WTC11 (cell line): ENCODE results near the gene ENC1. TPM values are rescaled to one million over a fixed set of nuclear protein-coding genes. Genes with fewer than 3 reads are reported as not detected.

Experiments used
- ATAC-seq: fragments of 200-7000 bp; cut with Tn5 transposase; 2 replicates; pipeline ENCODE4 v1.10.0; 2021; ENCODE audit warnings: mild to moderate bottlenecking, moderate library complexity
- CTCF ChIA-PET: fragments of 300-600 bp; sonication (Branson Sonifier 250); formaldehyde crosslinking; loops from one replicate; lab custom pipeline; 2021; ENCODE audit warnings: antibody characterized with exemption; lab: Charles Lee
- POLR2A ChIA-PET: fragments of 350-600 bp; sonication (Branson Sonifier 250); formaldehyde crosslinking; loops from one replicate; lab custom pipeline; 2021; ENCODE audit warnings: antibody characterized with exemption; lab: Charles Lee
- DNase-seq: peaks from one replicate; pipeline ENCODE4 v3.0.0; 2021; ENCODE audit warnings: low spot score
- H3K27ac Mint-ChIP-seq: 2 replicates; pipeline ENCODE4 v1.8.0; 2021; ENCODE audit warnings: mixed read lengths
- H3K27me3 Mint-ChIP-seq: 2 replicates; pipeline ENCODE4 v1.8.0; 2021; ENCODE audit warnings: low read depth, mild to moderate bottlenecking, moderate library complexity, mixed read lengths
- H3K36me3 Mint-ChIP-seq: 2 replicates; pipeline ENCODE4 v1.8.0; 2021; ENCODE audit warnings: mixed read lengths
- H3K4me1 Mint-ChIP-seq: 2 replicates; pipeline ENCODE4 v1.8.0; 2022; ENCODE audit warnings: mixed read lengths
- H3K4me3 Mint-ChIP-seq: 2 replicates; pipeline ENCODE4 v1.8.0; 2021; ENCODE audit warnings: mild to moderate bottlenecking, moderate library complexity, mixed read lengths
- H3K9me3 Mint-ChIP-seq: 2 replicates; pipeline ENCODE4 v1.8.0; 2021; ENCODE audit warnings: mixed read lengths
- TEAD1 ChIP-seq: sonication (generic); formaldehyde crosslinking; IDR thresholded peaks from 2 replicates; pipeline ENCODE4 v1.8.0; 2022; ENCODE audit warnings: mild to moderate bottlenecking, missing genetic modification reagents
- ZNF416 ChIP-seq: fragments of 250-450 bp; sonication (Bioruptor Pico); IDR thresholded peaks from 2 replicates; pipeline ENCODE4 v1.9.0; 2021; ENCODE audit warnings: mild to moderate bottlenecking, inconsistent platforms
- ZNF423 ChIP-seq: fragments of 250-450 bp; sonication (Bioruptor Pico); IDR thresholded peaks from 2 replicates; pipeline ENCODE4 v2.1.2; 2022; ENCODE audit warnings: mild to moderate bottlenecking, moderate library complexity
- total RNA-seq: library from RNA; stranded (reverse); gene quantifications from 3 replicates; pipeline ENCODE4 v1.2.3, GENCODE V29; 2021
- TF ChIP-seq, protein P1 (sequence below): fragments of 250-450 bp; sonication (Bioruptor Pico); IDR thresholded peaks from 2 replicates; pipeline ENCODE4 v1.9.0; 2021; ENCODE audit warnings: moderate library complexity, mild to moderate bottlenecking, inconsistent platforms, borderline replicate concordance
- TF ChIP-seq, protein P2 (sequence below): sonication (generic); formaldehyde crosslinking; IDR thresholded peaks from 2 replicates; pipeline ENCODE4 v1.8.1; 2022; ENCODE audit warnings: low read depth, mild to moderate bottlenecking, moderate library complexity, missing genetic modification reagents, borderline replicate concordance
- TF ChIP-seq, protein P3 (sequence below): sonication (generic); formaldehyde crosslinking; IDR thresholded peaks from 2 replicates; pipeline ENCODE4 v1.8.1; 2023; ENCODE audit warnings: mild to moderate bottlenecking, missing genetic modification reagents, moderate library complexity
- TF ChIP-seq, protein P4 (sequence below): sonication (generic); formaldehyde crosslinking; IDR thresholded peaks from 2 replicates; pipeline ENCODE4 v1.8.0; 2022; ENCODE audit warnings: mild to moderate bottlenecking, missing genetic modification reagents
- TF ChIP-seq, protein P5 (sequence below): sonication (generic); formaldehyde crosslinking; IDR thresholded peaks from 2 replicates; pipeline ENCODE4 v1.8.0; 2023; ENCODE audit warnings: missing genetic modification reagents, mild to moderate bottlenecking, borderline replicate concordance
- TF ChIP-seq, protein P6 (sequence below): sonication (generic); formaldehyde crosslinking; IDR thresholded peaks from 2 replicates; pipeline ENCODE4 v1.8.1; 2023; ENCODE audit warnings: mild to moderate bottlenecking, missing genetic modification reagents
- TF ChIP-seq, protein P7 (sequence below): fragments of 250-450 bp; sonication (Bioruptor Pico); IDR thresholded peaks from 2 replicates; pipeline ENCODE4 v1.9.0; 2021; ENCODE audit warnings: mild to moderate bottlenecking

The ENC1 gene
- total RNA-seq, 1 experiment from 2014 or later: 18.3 TPM

DNA sequence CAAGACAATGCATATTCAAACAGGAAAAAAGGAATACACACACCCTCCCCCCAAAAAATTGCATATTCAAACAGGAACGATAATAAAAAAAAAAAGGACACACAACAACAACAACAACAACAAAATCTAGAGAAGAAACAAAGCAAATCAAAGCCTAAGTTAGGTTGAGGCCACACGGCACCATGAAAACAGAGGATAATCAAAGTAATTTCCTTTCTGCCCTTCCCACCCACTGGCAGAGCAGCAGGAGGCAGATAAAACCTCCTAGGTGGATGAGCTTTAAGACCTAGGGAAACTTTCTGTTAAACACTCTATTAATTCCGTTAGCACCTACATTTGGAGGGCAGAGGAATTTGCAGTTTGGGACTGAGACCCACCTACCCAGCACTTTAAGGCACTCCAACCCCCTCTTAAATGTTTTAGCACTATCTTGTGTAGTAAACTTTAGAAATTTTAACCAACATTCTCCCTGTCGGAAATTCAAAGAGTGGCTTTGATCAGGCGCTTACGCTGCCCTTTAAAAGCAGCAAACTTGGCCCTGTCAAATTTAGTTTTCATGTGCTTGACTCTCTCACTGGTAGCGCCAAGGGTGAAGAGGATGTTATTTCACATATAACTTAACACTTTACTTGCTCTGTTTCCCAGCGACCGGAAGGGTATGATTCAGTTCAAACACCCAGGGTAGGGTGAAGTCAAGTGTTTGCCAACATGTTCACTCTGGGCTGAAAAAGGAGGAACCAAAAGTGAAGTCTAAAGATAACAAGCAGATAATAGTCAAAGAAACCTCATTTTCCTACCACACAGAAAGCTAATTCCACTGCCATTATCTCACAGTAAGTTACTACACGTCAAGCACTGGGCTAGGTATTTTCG lies 9.2 kb downstream of the ENC1 start:
- CTCF ChIA-PET: interaction anchor here (0.7 to 2.1 kb wide), 3 partner anchors 9 to 419 kb away, joined by 3 to 13 read pairs (median 3); partner anchors contain the start of gene ENC1

DNA sequence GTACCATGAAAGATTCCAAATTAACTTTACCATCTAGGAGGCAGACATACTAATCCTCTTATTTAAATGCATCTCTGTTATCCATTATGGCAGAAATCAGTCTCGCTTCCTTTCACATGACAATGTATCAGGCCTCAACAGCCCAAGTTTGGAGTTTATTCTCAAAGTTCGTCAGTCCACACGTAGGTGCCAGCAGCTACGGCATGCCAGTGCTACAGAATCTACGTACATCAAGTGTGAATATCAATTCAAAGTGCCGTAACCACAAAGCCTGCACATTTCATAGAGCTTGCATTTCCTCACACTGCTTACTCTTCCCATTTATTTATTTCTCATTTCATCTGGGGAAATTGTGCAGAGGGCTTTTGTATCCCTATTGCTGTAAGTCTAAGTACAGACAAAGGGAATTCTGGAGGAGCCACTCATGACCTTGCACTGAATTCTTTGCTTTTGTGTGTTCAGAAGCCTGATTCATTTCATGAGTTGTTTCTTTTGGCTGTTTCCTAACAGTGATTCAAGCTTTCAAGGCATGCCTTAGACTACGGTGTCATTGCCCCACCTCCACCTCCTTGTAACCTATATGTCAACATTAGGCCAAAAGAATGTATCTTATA lies 10.0 kb downstream of the ENC1 start:
- ChIA-PET CTCF (interaction anchor here (0.7 to 2.1 kb wide), 3 partner anchors 10 to 418 kb away, joined by 3 to 13 read pairs (median 3); partner anchors contain the start of gene ENC1), POLR2A (interaction anchor here (1.1 kb wide), 1 partner anchor 10 kb away, joined by 8 read pairs; the partner anchor contains the start of gene ENC1)
- Mint-ChIP-seq H3K27ac (no peak overlapping the region), H3K9me3 (no peaks in the 10 kb centered on the region), H3K4me1 (peaks cover 60% of the 10 kb centered on the region), H3K4me3 (no peak overlapping the region), H3K36me3 (peaks cover 17% of the 10 kb centered on the region), H3K27me3 (no peaks in the 10 kb centered on the region)
- no peak for TF ChIP-seq TEAD1 (CRISPR knock-in tag)
- TF ChIP-seq, protein P1, sequence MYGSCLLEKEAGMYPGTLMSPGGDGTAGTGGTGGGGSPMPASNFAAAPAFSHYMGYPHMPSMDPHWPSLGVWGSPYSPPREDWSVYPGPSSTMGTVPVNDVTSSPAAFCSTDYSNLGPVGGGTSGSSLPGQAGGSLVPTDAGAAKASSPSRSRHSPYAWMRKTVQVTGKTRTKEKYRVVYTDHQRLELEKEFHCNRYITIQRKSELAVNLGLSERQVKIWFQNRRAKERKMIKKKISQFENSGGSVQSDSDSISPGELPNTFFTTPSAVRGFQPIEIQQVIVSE: peak; percentile 51; the same call in 1 of the 2 replicates
- DNase-seq (no peak), ATAC-seq (peak; percentile 14; the same call in 1 of the 2 replicates)

More for the DNA sequence above, 9.2 kb downstream of the ENC1 start:
- peaks cover 23% of the 10 kb centered on the region for H3K36me3 Mint-ChIP-seq
- TF ChIP-seq, protein P2, sequence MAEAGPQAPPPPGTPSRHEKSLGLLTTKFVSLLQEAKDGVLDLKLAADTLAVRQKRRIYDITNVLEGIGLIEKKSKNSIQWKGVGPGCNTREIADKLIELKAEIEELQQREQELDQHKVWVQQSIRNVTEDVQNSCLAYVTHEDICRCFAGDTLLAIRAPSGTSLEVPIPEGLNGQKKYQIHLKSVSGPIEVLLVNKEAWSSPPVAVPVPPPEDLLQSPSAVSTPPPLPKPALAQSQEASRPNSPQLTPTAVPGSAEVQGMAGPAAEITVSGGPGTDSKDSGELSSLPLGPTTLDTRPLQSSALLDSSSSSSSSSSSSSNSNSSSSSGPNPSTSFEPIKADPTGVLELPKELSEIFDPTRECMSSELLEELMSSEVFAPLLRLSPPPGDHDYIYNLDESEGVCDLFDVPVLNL (CRISPR knock-in tag): no peak
- TF ChIP-seq ZNF423 (CRISPR knock-in tag): peak; percentile 25; the same call in 1 of the 2 replicates
- no peak for TF ChIP-seq ZNF416 (CRISPR knock-in tag)
- TF ChIP-seq, protein P3, sequence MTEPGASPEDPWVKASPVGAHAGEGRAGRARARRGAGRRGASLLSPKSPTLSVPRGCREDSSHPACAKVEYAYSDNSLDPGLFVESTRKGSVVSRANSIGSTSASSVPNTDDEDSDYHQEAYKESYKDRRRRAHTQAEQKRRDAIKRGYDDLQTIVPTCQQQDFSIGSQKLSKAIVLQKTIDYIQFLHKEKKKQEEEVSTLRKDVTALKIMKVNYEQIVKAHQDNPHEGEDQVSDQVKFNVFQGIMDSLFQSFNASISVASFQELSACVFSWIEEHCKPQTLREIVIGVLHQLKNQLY: no peak
- TF ChIP-seq TEAD1 (CRISPR knock-in tag): peak; percentile 49
- TF ChIP-seq, protein P4, sequence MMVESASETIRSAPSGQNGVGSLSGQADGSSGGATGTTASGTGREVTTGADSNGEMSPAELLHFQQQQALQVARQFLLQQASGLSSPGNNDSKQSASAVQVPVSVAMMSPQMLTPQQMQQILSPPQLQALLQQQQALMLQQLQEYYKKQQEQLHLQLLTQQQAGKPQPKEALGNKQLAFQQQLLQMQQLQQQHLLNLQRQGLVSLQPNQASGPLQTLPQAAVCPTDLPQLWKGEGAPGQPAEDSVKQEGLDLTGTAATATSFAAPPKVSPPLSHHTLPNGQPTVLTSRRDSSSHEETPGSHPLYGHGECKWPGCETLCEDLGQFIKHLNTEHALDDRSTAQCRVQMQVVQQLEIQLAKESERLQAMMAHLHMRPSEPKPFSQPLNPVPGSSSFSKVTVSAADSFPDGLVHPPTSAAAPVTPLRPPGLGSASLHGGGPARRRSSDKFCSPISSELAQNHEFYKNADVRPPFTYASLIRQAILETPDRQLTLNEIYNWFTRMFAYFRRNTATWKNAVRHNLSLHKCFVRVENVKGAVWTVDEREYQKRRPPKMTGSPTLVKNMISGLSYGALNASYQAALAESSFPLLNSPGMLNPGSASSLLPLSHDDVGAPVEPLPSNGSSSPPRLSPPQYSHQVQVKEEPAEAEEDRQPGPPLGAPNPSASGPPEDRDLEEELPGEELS (CRISPR knock-in tag): peak; percentile 52; the same call in 1 of the 2 replicates
- TF ChIP-seq, protein P5, sequence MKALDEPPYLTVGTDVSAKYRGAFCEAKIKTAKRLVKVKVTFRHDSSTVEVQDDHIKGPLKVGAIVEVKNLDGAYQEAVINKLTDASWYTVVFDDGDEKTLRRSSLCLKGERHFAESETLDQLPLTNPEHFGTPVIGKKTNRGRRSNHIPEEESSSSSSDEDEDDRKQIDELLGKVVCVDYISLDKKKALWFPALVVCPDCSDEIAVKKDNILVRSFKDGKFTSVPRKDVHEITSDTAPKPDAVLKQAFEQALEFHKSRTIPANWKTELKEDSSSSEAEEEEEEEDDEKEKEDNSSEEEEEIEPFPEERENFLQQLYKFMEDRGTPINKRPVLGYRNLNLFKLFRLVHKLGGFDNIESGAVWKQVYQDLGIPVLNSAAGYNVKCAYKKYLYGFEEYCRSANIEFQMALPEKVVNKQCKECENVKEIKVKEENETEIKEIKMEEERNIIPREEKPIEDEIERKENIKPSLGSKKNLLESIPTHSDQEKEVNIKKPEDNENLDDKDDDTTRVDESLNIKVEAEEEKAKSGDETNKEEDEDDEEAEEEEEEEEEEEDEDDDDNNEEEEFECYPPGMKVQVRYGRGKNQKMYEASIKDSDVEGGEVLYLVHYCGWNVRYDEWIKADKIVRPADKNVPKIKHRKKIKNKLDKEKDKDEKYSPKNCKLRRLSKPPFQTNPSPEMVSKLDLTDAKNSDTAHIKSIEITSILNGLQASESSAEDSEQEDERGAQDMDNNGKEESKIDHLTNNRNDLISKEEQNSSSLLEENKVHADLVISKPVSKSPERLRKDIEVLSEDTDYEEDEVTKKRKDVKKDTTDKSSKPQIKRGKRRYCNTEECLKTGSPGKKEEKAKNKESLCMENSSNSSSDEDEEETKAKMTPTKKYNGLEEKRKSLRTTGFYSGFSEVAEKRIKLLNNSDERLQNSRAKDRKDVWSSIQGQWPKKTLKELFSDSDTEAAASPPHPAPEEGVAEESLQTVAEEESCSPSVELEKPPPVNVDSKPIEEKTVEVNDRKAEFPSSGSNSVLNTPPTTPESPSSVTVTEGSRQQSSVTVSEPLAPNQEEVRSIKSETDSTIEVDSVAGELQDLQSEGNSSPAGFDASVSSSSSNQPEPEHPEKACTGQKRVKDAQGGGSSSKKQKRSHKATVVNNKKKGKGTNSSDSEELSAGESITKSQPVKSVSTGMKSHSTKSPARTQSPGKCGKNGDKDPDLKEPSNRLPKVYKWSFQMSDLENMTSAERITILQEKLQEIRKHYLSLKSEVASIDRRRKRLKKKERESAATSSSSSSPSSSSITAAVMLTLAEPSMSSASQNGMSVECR: no peak
- ATAC-seq (peak; percentile 67), DNase-seq (no peak)
- POLR2A ChIA-PET: interaction anchor here (1.1 kb wide), 1 partner anchor 9 kb away, joined by 8 read pairs; the partner anchor contains the start of gene ENC1
- no peaks in the 10 kb centered on the region for H3K27me3 Mint-ChIP-seq
- peak overlapping the region; percentile 38 for H3K4me3 Mint-ChIP-seq
- H3K27ac Mint-ChIP-seq: peak overlapping the region; percentile 43
- H3K9me3 Mint-ChIP-seq: no peaks in the 10 kb centered on the region
- peaks cover 52% of the 10 kb centered on the region for H3K4me1 Mint-ChIP-seq

DNA sequence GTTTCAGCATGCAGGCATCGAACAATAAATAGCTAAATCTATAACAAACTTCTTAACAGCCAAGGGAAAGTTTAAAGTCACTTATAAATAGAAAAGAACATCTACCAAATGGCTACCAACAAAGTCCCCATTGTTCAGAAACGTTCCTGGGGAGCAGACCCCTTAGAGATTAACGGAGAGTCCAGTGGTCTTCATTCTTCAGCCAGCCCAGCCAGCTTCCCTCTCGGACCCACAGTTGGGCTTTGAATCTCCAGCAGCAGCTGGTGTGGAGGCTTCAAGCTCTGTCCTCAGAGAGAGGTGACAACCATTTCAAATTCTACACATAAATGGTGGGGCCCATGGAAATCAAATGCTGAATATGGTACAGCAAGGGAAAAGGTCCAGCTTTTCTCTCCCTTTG lies 11.2 kb downstream of the ENC1 start:
- DNase-seq (no peak), ATAC-seq (no peak)
- H3K4me1 Mint-ChIP-seq: peaks cover 63% of the 10 kb centered on the region
- no peaks in the 10 kb centered on the region for H3K27me3 Mint-ChIP-seq
- no peak overlapping the region for H3K27ac Mint-ChIP-seq
- ChIA-PET POLR2A (no interaction called here), CTCF (interaction anchor here (0.7 to 2.1 kb wide), 2 partner anchors 11 to 363 kb away, joined by 3 to 9 read pairs; partner anchors contain the start of gene ENC1)
- no peaks in the 10 kb centered on the region for H3K9me3 Mint-ChIP-seq
- peaks cover 6% of the 10 kb centered on the region; the same call in 1 of the 2 replicates for H3K36me3 Mint-ChIP-seq
- H3K4me3 Mint-ChIP-seq: no peak overlapping the region
- TF ChIP-seq, protein P6, sequence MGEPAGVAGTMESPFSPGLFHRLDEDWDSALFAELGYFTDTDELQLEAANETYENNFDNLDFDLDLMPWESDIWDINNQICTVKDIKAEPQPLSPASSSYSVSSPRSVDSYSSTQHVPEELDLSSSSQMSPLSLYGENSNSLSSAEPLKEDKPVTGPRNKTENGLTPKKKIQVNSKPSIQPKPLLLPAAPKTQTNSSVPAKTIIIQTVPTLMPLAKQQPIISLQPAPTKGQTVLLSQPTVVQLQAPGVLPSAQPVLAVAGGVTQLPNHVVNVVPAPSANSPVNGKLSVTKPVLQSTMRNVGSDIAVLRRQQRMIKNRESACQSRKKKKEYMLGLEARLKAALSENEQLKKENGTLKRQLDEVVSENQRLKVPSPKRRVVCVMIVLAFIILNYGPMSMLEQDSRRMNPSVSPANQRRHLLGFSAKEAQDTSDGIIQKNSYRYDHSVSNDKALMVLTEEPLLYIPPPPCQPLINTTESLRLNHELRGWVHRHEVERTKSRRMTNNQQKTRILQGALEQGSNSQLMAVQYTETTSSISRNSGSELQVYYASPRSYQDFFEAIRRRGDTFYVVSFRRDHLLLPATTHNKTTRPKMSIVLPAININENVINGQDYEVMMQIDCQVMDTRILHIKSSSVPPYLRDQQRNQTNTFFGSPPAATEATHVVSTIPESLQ (CRISPR knock-in tag): no peak
- TF ChIP-seq, protein P7, sequence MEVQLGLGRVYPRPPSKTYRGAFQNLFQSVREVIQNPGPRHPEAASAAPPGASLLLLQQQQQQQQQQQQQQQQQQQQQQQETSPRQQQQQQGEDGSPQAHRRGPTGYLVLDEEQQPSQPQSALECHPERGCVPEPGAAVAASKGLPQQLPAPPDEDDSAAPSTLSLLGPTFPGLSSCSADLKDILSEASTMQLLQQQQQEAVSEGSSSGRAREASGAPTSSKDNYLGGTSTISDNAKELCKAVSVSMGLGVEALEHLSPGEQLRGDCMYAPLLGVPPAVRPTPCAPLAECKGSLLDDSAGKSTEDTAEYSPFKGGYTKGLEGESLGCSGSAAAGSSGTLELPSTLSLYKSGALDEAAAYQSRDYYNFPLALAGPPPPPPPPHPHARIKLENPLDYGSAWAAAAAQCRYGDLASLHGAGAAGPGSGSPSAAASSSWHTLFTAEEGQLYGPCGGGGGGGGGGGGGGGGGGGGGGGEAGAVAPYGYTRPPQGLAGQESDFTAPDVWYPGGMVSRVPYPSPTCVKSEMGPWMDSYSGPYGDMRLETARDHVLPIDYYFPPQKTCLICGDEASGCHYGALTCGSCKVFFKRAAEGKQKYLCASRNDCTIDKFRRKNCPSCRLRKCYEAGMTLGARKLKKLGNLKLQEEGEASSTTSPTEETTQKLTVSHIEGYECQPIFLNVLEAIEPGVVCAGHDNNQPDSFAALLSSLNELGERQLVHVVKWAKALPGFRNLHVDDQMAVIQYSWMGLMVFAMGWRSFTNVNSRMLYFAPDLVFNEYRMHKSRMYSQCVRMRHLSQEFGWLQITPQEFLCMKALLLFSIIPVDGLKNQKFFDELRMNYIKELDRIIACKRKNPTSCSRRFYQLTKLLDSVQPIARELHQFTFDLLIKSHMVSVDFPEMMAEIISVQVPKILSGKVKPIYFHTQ: no peak
